GM19372 (cell line): ENCODE measurements around the gene KIAA1210.
"Not testable (repeated sequence)": the region's sequence is repeated elsewhere in the genome, so short reads cannot be mapped to it uniquely, and the experiment has no call there.

Source experiments
- ATAC-seq: cut with Tn5 transposase; IDR thresholded peaks from one replicate; pipeline ENCODE4 v1.9.1; 2021; ENCODE audit warnings: mild to moderate bottlenecking, low read depth, moderate library complexity; ENCODE audit not compliant: unreplicated experiment

Gene KIAA1210

GRCh38 chrX:119042040-119042439 is 85.6 kb downstream of the KIAA1210 start:
- no peak for ATAC-seq

GRCh38 chrX:119041175-119041574 is 86.4 kb downstream of the KIAA1210 start:
- no peak for ATAC-seq

GRCh38 chrX:119040432-119040831 is 87.2 kb downstream of the KIAA1210 start:
- no peak for ATAC-seq

GRCh38 chrX:119036107-119037029 is 91.2 kb downstream of the KIAA1210 start:
- no peak for ATAC-seq

- no peak for ATAC-seq
Measured at GRCh38 chrX:119030990-119031389, 96.6 kb downstream of the KIAA1210 start.

GRCh38 chrX:119029656-119030055 is 98.0 kb downstream of the KIAA1210 start:
- ATAC-seq: not testable (repeated sequence)

- ATAC-seq: no peak
Measured at GRCh38 chrX:119028733-119029330, 98.8 kb downstream of the KIAA1210 start.
